Activated CD4-positive, alpha-beta memory T cell treated with anti-CD3 and anti-CD28 coated beads for 36 hours (primary cell): ENCODE results near the gene ZNF335. TPM values are rescaled to one million over a fixed set of nuclear protein-coding genes. Genes with fewer than 3 reads are reported as not detected.
"Not testable (repeated sequence)": the region's sequence is repeated elsewhere in the genome, so short reads cannot be mapped to it uniquely, and the experiment has no call there.

Source experiments
- CTCF ChIA-PET: fragments of 350-600 bp; sonication (Branson Sonifier 250); formaldehyde crosslinking; loops from one replicate; lab custom pipeline; 2021; ENCODE audit warnings: antibody characterized with exemption, inconsistent platforms; lab: Charles Lee
- POLR2A ChIA-PET: fragments of 350-600 bp; sonication (Branson Sonifier 250); formaldehyde crosslinking; loops from one replicate; lab custom pipeline; 2021; ENCODE audit warnings: antibody characterized with exemption; lab: Charles Lee
- DNase-seq: peaks from one replicate; pipeline ENCODE4 v3.0.0-alpha.2; 2020
- H3K27ac Mint-ChIP-seq: one replicate; pipeline ENCODE4 v1.8.0; 2021; ENCODE audit warnings: mixed read lengths
- H3K27me3 Mint-ChIP-seq: one replicate; pipeline ENCODE4 v1.8.0; 2021; ENCODE audit warnings: mixed read lengths
- H3K36me3 Mint-ChIP-seq: one replicate; pipeline ENCODE4 v1.8.0; 2021; ENCODE audit warnings: mixed read lengths
- H3K4me1 Mint-ChIP-seq: one replicate; pipeline ENCODE4 v1.8.0; 2021; ENCODE audit warnings: low read depth, mixed read lengths
- H3K4me3 Mint-ChIP-seq: one replicate; pipeline ENCODE4 v1.8.0; 2021; ENCODE audit warnings: mild to moderate bottlenecking, mixed read lengths
- H3K9me3 Mint-ChIP-seq: one replicate; pipeline ENCODE4 v1.8.0; 2021; ENCODE audit warnings: mixed read lengths
- intact Hi-C: fragments of 100-400 bp; cut with micrococcal nuclease; formaldehyde crosslinking; loops from one replicate; pipeline ENCODE4 v1.15.1; 2023
- total RNA-seq, 2 experiments: library from RNA; stranded (reverse); gene quantifications; one replicate each; pipeline ENCODE4 v1.2.3, GENCODE V29; 2021

ZNF335 gene
- total RNA-seq, 2 experiments from 2014 or later: 24.1 to 26.0 TPM

DNA sequence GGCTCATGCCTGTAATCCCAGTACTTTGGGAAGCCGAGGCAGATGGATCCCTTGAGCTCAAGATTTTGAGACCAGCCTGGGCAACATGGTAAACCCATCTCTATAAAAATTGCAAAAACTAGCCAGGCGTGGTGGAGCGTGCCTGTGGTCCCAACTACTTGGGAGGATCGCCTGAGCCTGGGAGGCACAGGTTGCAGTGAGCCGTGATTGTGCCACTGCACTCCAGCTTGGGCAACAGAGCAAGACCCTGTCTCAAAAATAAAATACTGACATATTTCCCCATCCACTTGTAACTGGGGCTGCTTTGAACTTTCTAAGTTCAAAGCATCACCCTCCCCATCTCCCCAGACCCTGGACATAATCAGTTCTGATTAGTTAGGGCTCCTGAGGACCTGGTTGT lies 29.5 kb upstream of the ZNF335 start:
- H3K4me3 Mint-ChIP-seq: no peak overlapping the region
- no peak for DNase-seq
- POLR2A ChIA-PET: no interaction called here
- H3K4me1 Mint-ChIP-seq: peaks cover 76% of the 10 kb centered on the region
- intact Hi-C loops: no loop called here
- no peaks in the 10 kb centered on the region for H3K36me3 Mint-ChIP-seq
- H3K9me3 Mint-ChIP-seq: no peaks in the 10 kb centered on the region
- CTCF ChIA-PET: interaction anchor here (0.7 to 6.6 kb wide), 4 partner anchors 12 to 39 kb away, joined by 3 to 36 read pairs (median 4); no protein-coding TSS in a partner anchor
- no peak overlapping the region for H3K27ac Mint-ChIP-seq
- peaks cover 2% of the 10 kb centered on the region for H3K27me3 Mint-ChIP-seq

DNA sequence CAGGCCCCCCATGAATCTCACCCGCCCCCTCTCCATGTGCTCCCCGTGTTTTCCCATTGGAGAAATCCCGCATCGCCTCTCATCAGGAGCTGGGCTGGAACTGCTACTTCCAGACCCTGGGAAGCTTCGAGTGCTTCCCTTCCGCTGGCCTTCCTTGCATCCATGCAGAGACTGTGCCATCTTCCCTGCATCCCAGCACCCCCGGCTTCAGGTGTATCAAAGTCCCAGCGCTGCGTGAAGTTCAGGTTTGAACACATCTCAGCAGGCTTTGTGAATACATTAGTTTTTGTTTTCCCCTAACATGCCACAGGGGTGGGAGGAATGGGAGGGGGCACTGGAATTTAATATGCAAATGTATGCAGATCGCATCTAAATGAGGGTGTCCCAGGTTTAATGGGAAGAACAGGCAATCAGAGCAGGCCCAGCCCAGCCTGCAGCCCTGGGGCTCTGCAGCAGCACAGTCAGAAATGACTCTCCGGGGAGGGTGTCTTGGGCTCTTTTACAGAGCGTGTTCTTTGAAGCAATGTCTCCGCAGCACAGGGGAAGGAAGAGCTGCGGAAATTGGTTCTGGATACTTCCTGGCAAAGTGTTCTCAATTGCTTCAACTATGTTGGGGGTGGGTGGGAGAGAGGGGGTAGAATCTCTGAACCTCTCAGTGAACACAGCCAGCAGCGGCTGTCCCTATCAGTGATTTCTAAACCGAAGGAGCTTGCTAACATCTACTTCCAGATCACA lies 28.4 kb upstream of the ZNF335 start:
- Mint-ChIP-seq H3K27ac (no peak overlapping the region), H3K9me3 (no peaks in the 10 kb centered on the region), H3K4me1 (peaks cover 68% of the 10 kb centered on the region), H3K36me3 (no peaks in the 10 kb centered on the region), H3K4me3 (no peak overlapping the region), H3K27me3 (no peaks in the 10 kb centered on the region)
- ChIA-PET CTCF (interaction anchor here (1.7 to 6.6 kb wide), 2 partner anchors 13 kb away, joined by 15 to 36 read pairs; no protein-coding TSS in a partner anchor), POLR2A (interaction anchor here (0.6 kb wide), 1 partner anchor 16 kb away, joined by 3 read pairs; no protein-coding TSS in a partner anchor)
- intact Hi-C loops: no loop called here
- DNase-seq: peak; percentile 34

GRCh38 chr20:45999557-46000261 lies 27.7 kb upstream of the ZNF335 start:
- no peaks in the 10 kb centered on the region for H3K9me3 Mint-ChIP-seq
- no peak overlapping the region for H3K27ac Mint-ChIP-seq
- no peak for DNase-seq
- no peaks in the 10 kb centered on the region for H3K27me3 Mint-ChIP-seq
- ChIA-PET CTCF (interaction anchor here (1.1 to 6.6 kb wide), 3 partner anchors 11 to 14 kb away, joined by 3 to 36 read pairs (median 15); no protein-coding TSS in a partner anchor), POLR2A (no interaction called here)
- intact Hi-C loops: no loop called here
- peaks cover 67% of the 10 kb centered on the region for H3K4me1 Mint-ChIP-seq
- no peak overlapping the region for H3K4me3 Mint-ChIP-seq
- no peaks in the 10 kb centered on the region for H3K36me3 Mint-ChIP-seq

DNA sequence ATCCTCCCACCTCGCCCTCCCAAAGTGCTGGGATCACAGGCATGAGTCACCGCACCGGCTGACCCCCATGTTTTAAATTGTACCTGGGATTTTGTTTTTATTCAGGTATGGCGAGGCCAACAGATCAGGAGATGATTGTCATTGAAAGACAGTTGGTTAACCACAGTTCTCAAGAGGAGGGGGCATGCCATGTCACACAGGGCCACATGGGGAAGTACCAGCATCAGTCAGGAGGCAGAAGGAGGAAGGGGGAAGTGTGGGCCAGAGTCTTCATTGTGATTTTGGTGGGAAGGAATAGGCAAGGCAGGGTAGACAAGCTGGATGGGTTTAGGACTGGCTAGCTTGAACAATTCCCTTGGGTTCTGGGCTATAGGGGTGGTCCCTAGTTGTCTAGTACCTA lies 26.8 kb upstream of the ZNF335 start:
- Mint-ChIP-seq H3K4me3 (no peak overlapping the region), H3K36me3 (no peaks in the 10 kb centered on the region), H3K4me1 (peaks cover 59% of the 10 kb centered on the region), H3K27me3 (no peaks in the 10 kb centered on the region), H3K27ac (no peak overlapping the region), H3K9me3 (no peaks in the 10 kb centered on the region)
- POLR2A ChIA-PET: no interaction called here
- intact Hi-C loops: no loop called here
- DNase-seq: peak; percentile 63
- CTCF ChIA-PET: interaction anchor here (1.0 to 6.6 kb wide), 4 partner anchors 10 to 16 kb away, joined by 3 to 36 read pairs (median 9); no protein-coding TSS in a partner anchor

GRCh38 chr20:45998337-45998736 lies 26.3 kb upstream of the ZNF335 start:
- ChIA-PET POLR2A (no interaction called here), CTCF (interaction anchor here (1.0 to 6.6 kb wide), 2 partner anchors 11 to 16 kb away, joined by 3 to 36 read pairs; no protein-coding TSS in a partner anchor)
- Mint-ChIP-seq H3K27ac (no peak overlapping the region), H3K4me1 (peaks cover 57% of the 10 kb centered on the region), H3K9me3 (no peaks in the 10 kb centered on the region), H3K4me3 (no peak overlapping the region), H3K27me3 (no peaks in the 10 kb centered on the region), H3K36me3 (no peaks in the 10 kb centered on the region)
- DNase-seq: no peak
- intact Hi-C loops: no loop called here

DNA sequence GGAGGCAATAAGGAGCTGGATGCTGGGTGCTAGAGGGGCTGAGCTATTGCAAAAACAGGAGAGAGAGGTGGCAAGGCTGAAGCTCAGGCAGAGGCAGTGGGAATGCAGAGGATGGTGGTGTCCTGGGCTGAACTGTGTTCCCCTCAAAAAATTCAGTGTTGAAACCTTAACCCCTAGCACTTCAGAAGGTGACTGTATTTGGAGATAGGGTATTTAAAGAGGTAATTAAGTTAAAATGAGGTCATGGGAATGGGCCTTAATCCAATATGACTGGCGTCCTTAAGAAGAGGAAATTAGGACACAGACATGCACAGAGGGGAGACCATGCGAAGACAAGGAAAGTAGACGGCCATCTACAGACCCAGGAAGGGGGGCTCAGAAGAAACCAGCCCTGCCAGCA lies 25.2 kb upstream of the ZNF335 start:
- CTCF ChIA-PET: interaction anchor here (1.0 to 1.6 kb wide), 3 partner anchors 10 to 198 kb away, joined by 3 to 7 read pairs (median 4); no protein-coding TSS in a partner anchor
- H3K36me3 Mint-ChIP-seq: no peaks in the 10 kb centered on the region
- no peak overlapping the region for H3K4me3 Mint-ChIP-seq
- H3K9me3 Mint-ChIP-seq: no peaks in the 10 kb centered on the region
- DNase-seq: no peak
- H3K27me3 Mint-ChIP-seq: no peaks in the 10 kb centered on the region
- H3K27ac Mint-ChIP-seq: peak overlapping the region; percentile 42
- H3K4me1 Mint-ChIP-seq: peaks cover 57% of the 10 kb centered on the region
- POLR2A ChIA-PET: no interaction called here
- intact Hi-C loops: no loop called here

DNA sequence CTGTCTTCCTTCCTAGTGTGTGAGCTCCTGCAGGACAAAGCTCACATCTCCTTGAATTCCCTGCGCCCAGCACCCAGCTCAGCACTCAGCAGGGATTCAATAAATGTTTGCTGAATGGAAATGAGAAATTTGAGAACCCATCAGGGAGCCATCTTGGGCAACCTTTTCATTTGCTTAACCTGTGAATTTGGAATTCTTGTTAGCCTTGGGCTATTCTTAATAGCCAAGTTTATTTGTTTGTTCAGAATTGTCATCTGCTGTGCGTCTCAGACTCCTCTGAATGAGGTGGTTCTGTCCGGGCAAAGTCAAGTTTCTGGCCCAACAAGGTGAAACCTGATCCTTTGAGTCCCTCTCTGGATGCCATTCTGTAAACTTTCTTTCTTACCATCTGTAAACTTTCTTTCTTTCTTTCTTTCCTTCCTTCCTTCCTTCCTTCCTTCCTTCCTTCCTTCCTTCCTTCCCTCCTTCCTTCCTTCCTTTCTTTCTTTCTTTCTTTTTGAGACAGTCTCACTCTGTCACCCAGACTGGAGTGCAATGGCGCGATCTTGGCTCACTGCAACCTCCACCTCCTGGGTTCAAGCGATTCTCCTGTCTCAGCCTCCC lies 23.6 kb upstream of the ZNF335 start:
- H3K27me3 Mint-ChIP-seq, POLR2A ChIA-PET, H3K27ac Mint-ChIP-seq, H3K9me3 Mint-ChIP-seq, intact Hi-C loops, H3K36me3 Mint-ChIP-seq, H3K4me3 Mint-ChIP-seq, DNase-seq: not testable (repeated sequence)
- CTCF ChIA-PET: interaction anchor here (0.9 to 1.6 kb wide), 3 partner anchors 8 to 17 kb away, joined by 3 to 7 read pairs (median 6); no protein-coding TSS in a partner anchor
- H3K4me1 Mint-ChIP-seq: peaks cover 45% of the 10 kb centered on the region

DNA sequence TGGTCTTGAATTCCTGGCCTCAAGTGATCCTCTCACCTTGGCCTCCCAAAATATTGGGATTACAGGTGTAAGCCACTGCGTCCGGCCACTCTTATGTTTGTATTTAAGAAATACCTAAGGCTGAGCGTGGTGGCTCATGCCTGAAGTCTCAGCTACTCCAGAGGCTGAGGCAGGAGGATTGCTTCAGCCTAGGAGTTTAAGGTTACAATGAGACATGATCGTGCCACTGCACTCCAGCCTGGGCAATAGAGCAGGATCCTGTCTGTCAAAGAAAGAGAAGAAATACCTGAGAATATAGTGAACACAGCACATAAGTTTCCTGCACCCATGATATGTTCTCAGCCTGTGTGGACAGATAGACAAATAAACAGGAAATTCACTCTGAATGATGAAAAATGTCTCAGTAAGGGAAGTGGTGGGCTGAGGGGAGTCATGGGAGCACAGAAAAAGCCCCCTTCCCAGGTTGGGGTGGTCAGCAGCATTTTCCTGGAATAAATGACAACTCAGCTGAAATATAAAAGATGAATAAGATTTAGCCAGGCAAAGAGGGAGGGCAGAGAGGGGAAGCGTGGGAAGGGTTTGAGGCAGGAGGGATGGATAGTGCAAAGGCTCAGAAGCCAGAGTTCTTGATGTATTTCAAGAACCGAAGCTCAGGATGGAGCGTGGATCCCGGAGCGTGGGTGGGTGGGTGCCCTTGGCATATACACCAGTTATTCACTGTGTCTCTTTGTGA lies 22.9 kb upstream of the ZNF335 start:
- H3K36me3 Mint-ChIP-seq: no peaks in the 10 kb centered on the region
- no peak overlapping the region for H3K4me3 Mint-ChIP-seq
- no peak overlapping the region for H3K27ac Mint-ChIP-seq
- POLR2A ChIA-PET: no interaction called here
- no peaks in the 10 kb centered on the region for H3K9me3 Mint-ChIP-seq
- H3K4me1 Mint-ChIP-seq: peaks cover 38% of the 10 kb centered on the region
- intact Hi-C loops: no loop called here
- H3K27me3 Mint-ChIP-seq: no peaks in the 10 kb centered on the region
- CTCF ChIA-PET: interaction anchor here (0.9 to 1.3 kb wide), 2 partner anchors 9 to 18 kb away, joined by 3 to 6 read pairs; no protein-coding TSS in a partner anchor
- no peak for DNase-seq

GRCh38 chr20:45993197-45993951 lies 21.4 kb upstream of the ZNF335 start:
- POLR2A ChIA-PET: no interaction called here
- intact Hi-C loops: no loop called here
- CTCF ChIA-PET: interaction anchor here (0.9 kb wide), 2 partner anchors 21 to 128 kb away, joined by 3 read pairs; no protein-coding TSS in a partner anchor
- DNase-seq: peak; percentile 30
- Mint-ChIP-seq H3K4me3 (no peak overlapping the region), H3K27ac (no peak overlapping the region), H3K27me3 (no peaks in the 10 kb centered on the region), H3K4me1 (peaks cover 23% of the 10 kb centered on the region), H3K36me3 (no peaks in the 10 kb centered on the region), H3K9me3 (no peaks in the 10 kb centered on the region)

- Mint-ChIP-seq H3K27me3 (no peaks in the 10 kb centered on the region), H3K9me3 (no peaks in the 10 kb centered on the region), H3K27ac (no peak overlapping the region), H3K36me3 (no peaks in the 10 kb centered on the region), H3K4me3 (no peak overlapping the region), H3K4me1 (peaks cover 7% of the 10 kb centered on the region)
- intact Hi-C loops: no loop called here
- no peak for DNase-seq
- POLR2A ChIA-PET: no interaction called here
- CTCF ChIA-PET: no interaction called here
Observed at GRCh38 chr20:45991616-45992015, 19.6 kb upstream of the ZNF335 start.

- H3K4me3 Mint-ChIP-seq, H3K27me3 Mint-ChIP-seq, H3K9me3 Mint-ChIP-seq, H3K4me1 Mint-ChIP-seq, intact Hi-C loops, H3K27ac Mint-ChIP-seq, DNase-seq, H3K36me3 Mint-ChIP-seq, POLR2A ChIA-PET: not testable (repeated sequence)
- CTCF ChIA-PET: interaction anchor here (0.9 to 6.2 kb wide), 3 partner anchors 10 to 25 kb away, joined by 3 to 105 read pairs (median 98); partner anchors contain the start of gene ZNF335
Observed at GRCh38 chr20:45988830-45989229, 16.8 kb upstream of the ZNF335 start.
